ENCODE measurements around the gene METTL21A. TPM values are rescaled to one million over a fixed set of nuclear protein-coding genes. Genes with fewer than 3 reads are reported as not detected.

The METTL21A gene
- total RNA-seq, 5 donors from 2014 or later (not counting 1 experiment from before 2014, with no cell fraction given), result 14.3 to 23.1 (median 18.2) TPM

GRCh38 chr2:207629553-207629952 is 4.4 kb upstream of the METTL21A start:
- Mint-ChIP-seq H3K27ac (peak overlapping the region; percentile 36 to 63), H3K4me1 (peaks cover 6 to 11% (median 8%) of the 10 kb centered on the region in 3 donors), H3K9me3 (no peaks in the 10 kb centered on the region), H3K27me3 (no peaks in the 10 kb centered on the region), H3K36me3 (no peaks in the 10 kb centered on the region), H3K4me3 (no peak overlapping the region)
- Histone ChIP-seq H3K4me3 (ENCODE audit: control insufficient read depth in 1 of 2, extremely low read depth in 1 of 2, low read length in 1 of 2) (no peak overlapping the region), H3K36me3 (ENCODE audit: control insufficient read depth in 2 of 2, extremely low read depth in 1 of 2, insufficient read depth in 1 of 2, low read length in 1 of 2) (no peaks in the 10 kb centered on the region), H3K4me1 (ENCODE audit: control insufficient read depth in 1 of 2, extremely low read depth in 1 of 2, insufficient read depth in 2 of 2, low read length in 2 of 2) (peaks cover 0 to 14% of the 10 kb centered on the region in 2 experiments), H3K27me3 (replicated peaks in 1 of 2; ENCODE audit: control insufficient read depth in 2 of 2, extremely low read depth in 1 of 2, insufficient read depth in 2 of 2, low read length in 1 of 2) (no peaks in the 10 kb centered on the region), H3K27ac (ENCODE audit: low read length) (no peak overlapping the region), H3K9me3 (no peaks in the 10 kb centered on the region)
- ATAC-seq (replicated peaks in 1 of 4) (no peak), DNase-seq (no peak)
- POLR2A ChIA-PET, result no interaction called here
- WGBS (ENCODE audit: insufficient coverage), result 83% methylated on average over 1 of the region's 1 CpG
- CTCF ChIA-PET, result interaction anchor here in 1 of 2 donors (0.7 to 1.1 kb wide), 2 partner anchors 82 to 98 kb away, joined by 3 to 4 read pairs; partner anchors contain the start of gene CCNYL1

GRCh38 chr2:207624185-207625013 is 795 bp downstream of the METTL21A start:
- Histone ChIP-seq H3K27me3 (replicated peaks in 1 of 2; ENCODE audit: control insufficient read depth in 2 of 2, extremely low read depth in 1 of 2, insufficient read depth in 2 of 2, low read length in 1 of 2) (no peaks in the 10 kb centered on the region), H3K9me3 (no peaks in the 10 kb centered on the region), H3K27ac (ENCODE audit: low read length) (peak overlapping the region; percentile 99), H3K4me3 (ENCODE audit: control insufficient read depth in 1 of 2, extremely low read depth in 1 of 2, low read length in 1 of 2) (peak overlapping the region; percentile 99), H3K36me3 (ENCODE audit: control insufficient read depth in 2 of 2, extremely low read depth in 1 of 2, insufficient read depth in 1 of 2, low read length in 1 of 2) (peaks cover 5 to 18% of the 10 kb centered on the region in 2 donors), H3K4me1 (ENCODE audit: control insufficient read depth in 1 of 2, extremely low read depth in 1 of 2, insufficient read depth in 2 of 2, low read length in 2 of 2) (peaks cover 11 to 35% of the 10 kb centered on the region in 2 experiments)
- ChIA-PET POLR2A (interaction anchor here (0.5 to 1.6 kb wide), 10 partner anchors 9 to 859 kb away, joined by 3 to 25 read pairs (median 5); partner anchors contain the start of genes CCNYL1 (in 1 of the 2), CREB1 (in 1 of the 2) and FASTKD2 (in 1 of the 2)), CTCF (interaction anchor here in 1 of 2 donors (0.7 to 2.4 kb wide), 7 partner anchors 9 to 416 kb away, joined by 3 to 23 read pairs (median 5); partner anchors contain the start of genes CCNYL1, CREB1 and PLEKHM3)
- Mint-ChIP-seq H3K27ac (peak overlapping the region; percentile 88 to 90), H3K9me3 (no peaks in the 10 kb centered on the region), H3K27me3 (no peaks in the 10 kb centered on the region), H3K4me1 (peaks cover 43 to 51% (median 47%) of the 10 kb centered on the region in 3 donors), H3K36me3 (peaks cover 14% of the 10 kb centered on the region), H3K4me3 (peak overlapping the region; percentile 86 to 92 (median 90))
- WGBS (ENCODE audit: insufficient coverage), result 3% methylated on average over 23 of the region's 47 CpGs
- ATAC-seq (replicated peaks in 1 of 4) (peak; percentile 42 to 51 (median 49)), DNase-seq (peak in 34 of 35 experiments; percentile 25 to 76 (median 58))

- Histone ChIP-seq H3K4me3 (ENCODE audit: control insufficient read depth in 1 of 2, extremely low read depth in 1 of 2, low read length in 1 of 2) (no peak overlapping the region), H3K27me3 (replicated peaks in 1 of 2; ENCODE audit: control insufficient read depth in 2 of 2, extremely low read depth in 1 of 2, insufficient read depth in 2 of 2, low read length in 1 of 2) (no peaks in the 10 kb centered on the region), H3K9me3 (no peaks in the 10 kb centered on the region), H3K36me3 (ENCODE audit: control insufficient read depth in 2 of 2, extremely low read depth in 1 of 2, insufficient read depth in 1 of 2, low read length in 1 of 2) (peaks cover 8 to 37% of the 10 kb centered on the region in 2 donors), H3K4me1 (ENCODE audit: control insufficient read depth in 1 of 2, extremely low read depth in 1 of 2, insufficient read depth in 2 of 2, low read length in 2 of 2) (peaks cover 15 to 28% of the 10 kb centered on the region in 2 experiments), H3K27ac (ENCODE audit: low read length) (peak overlapping the region; percentile 11)
- DNase-seq (no peak), ATAC-seq (replicated peaks in 1 of 4) (no peak)
- peak overlapping the region in 1 of 3 donors; percentile 17 for H3K4me3 Mint-ChIP-seq
- peaks cover 44 to 54% (median 45%) of the 10 kb centered on the region in 3 donors for H3K4me1 Mint-ChIP-seq
- WGBS (ENCODE audit: insufficient coverage), result 85% methylated on average over 5 of the region's 10 CpGs
- H3K9me3 Mint-ChIP-seq, result no peaks in the 10 kb centered on the region
- H3K36me3 Mint-ChIP-seq, result peaks cover 32% of the 10 kb centered on the region
- peak overlapping the region in 1 of 2 donors; percentile 44 for H3K27ac Mint-ChIP-seq
- H3K27me3 Mint-ChIP-seq, result no peaks in the 10 kb centered on the region
- ChIA-PET POLR2A (interaction anchor here (0.6 kb wide), 4 partner anchors 49 to 1473 kb away, joined by 3 to 5 read pairs (median 4); no protein-coding TSS in a partner anchor), CTCF (interaction anchor here (0.5 to 0.6 kb wide), 7 partner anchors 8 to 633 kb away, joined by 3 to 6 read pairs (median 5); partner anchors contain the start of gene CCNYL1 (in 1 of the 2))
These were observed 3.6 kb downstream of the METTL21A start for GRCh38 chr2:207621501-207622039.

- Histone ChIP-seq H3K4me1 (ENCODE audit: control insufficient read depth in 1 of 2, extremely low read depth in 1 of 2, insufficient read depth in 2 of 2, low read length in 2 of 2) (peaks cover 15 to 20% of the 10 kb centered on the region in 2 experiments), H3K4me3 (ENCODE audit: control insufficient read depth in 1 of 2, extremely low read depth in 1 of 2, low read length in 1 of 2) (no peak overlapping the region), H3K27ac (ENCODE audit: low read length) (peak overlapping the region; percentile 42), H3K27me3 (replicated peaks in 1 of 2; ENCODE audit: control insufficient read depth in 2 of 2, extremely low read depth in 1 of 2, insufficient read depth in 2 of 2, low read length in 1 of 2) (no peaks in the 10 kb centered on the region), H3K36me3 (ENCODE audit: control insufficient read depth in 2 of 2, extremely low read depth in 1 of 2, insufficient read depth in 1 of 2, low read length in 1 of 2) (peaks cover 8 to 47% of the 10 kb centered on the region in 2 donors), H3K9me3 (no peaks in the 10 kb centered on the region)
- Mint-ChIP-seq H3K4me3 (peak overlapping the region in 1 of 3 donors; percentile 41), H3K36me3 (peaks cover 34% of the 10 kb centered on the region), H3K4me1 (peaks cover 44 to 54% (median 45%) of the 10 kb centered on the region in 3 donors), H3K27ac (peak overlapping the region; percentile 54 to 83), H3K9me3 (no peaks in the 10 kb centered on the region), H3K27me3 (no peaks in the 10 kb centered on the region)
- DNase-seq (peak in 1 of 35 experiments; percentile 15), ATAC-seq (replicated peaks in 1 of 4) (peak; percentile 21 to 31 (median 29))
- ChIA-PET CTCF (interaction anchor here in 1 of 2 donors (0.6 kb wide), 1 partner anchor 99 kb away, joined by 6 read pairs; no protein-coding TSS in a partner anchor), POLR2A (interaction anchor here in 1 of 2 donors (0.6 kb wide), 1 partner anchor 90 kb away, joined by 7 read pairs; no protein-coding TSS in a partner anchor)
- no CpG with 5 or more reads among the region's 4 CpGs for WGBS (ENCODE audit: insufficient coverage)
These were observed 5.4 kb downstream of the METTL21A start for GRCh38 chr2:207619764-207620203.

GRCh38 chr2:207617011-207617671 is 8.1 kb downstream of the METTL21A start:
- peaks cover 44% of the 10 kb centered on the region for H3K36me3 Mint-ChIP-seq
- no peaks in the 10 kb centered on the region for H3K9me3 Mint-ChIP-seq
- Histone ChIP-seq H3K27ac (ENCODE audit: low read length) (no peak overlapping the region), H3K9me3 (no peaks in the 10 kb centered on the region), H3K4me1 (ENCODE audit: control insufficient read depth in 1 of 2, extremely low read depth in 1 of 2, insufficient read depth in 2 of 2, low read length in 2 of 2) (peaks cover 9 to 15% of the 10 kb centered on the region in 2 experiments), H3K27me3 (replicated peaks in 1 of 2; ENCODE audit: control insufficient read depth in 2 of 2, extremely low read depth in 1 of 2, insufficient read depth in 2 of 2, low read length in 1 of 2) (no peaks in the 10 kb centered on the region), H3K36me3 (ENCODE audit: control insufficient read depth in 2 of 2, extremely low read depth in 1 of 2, insufficient read depth in 1 of 2, low read length in 1 of 2) (peaks cover 8 to 46% of the 10 kb centered on the region in 2 donors), H3K4me3 (ENCODE audit: control insufficient read depth in 1 of 2, extremely low read depth in 1 of 2, low read length in 1 of 2) (no peak overlapping the region)
- DNase-seq (no peak), ATAC-seq (replicated peaks in 1 of 4) (no peak)
- no peak overlapping the region for H3K4me3 Mint-ChIP-seq
- CTCF ChIA-PET, result interaction anchor here in 1 of 2 donors (0.5 kb wide), 1 partner anchor 456 kb away, joined by 8 read pairs; no protein-coding TSS in a partner anchor
- peaks cover 27 to 34% (median 27%) of the 10 kb centered on the region in 3 donors for H3K4me1 Mint-ChIP-seq
- POLR2A ChIA-PET, result interaction anchor here in 1 of 2 donors (0.6 kb wide), 1 partner anchor 283 kb away, joined by 4 read pairs; no protein-coding TSS in a partner anchor
- 100% methylated on average over 4 of the region's 6 CpGs for WGBS (ENCODE audit: insufficient coverage)
- H3K27ac Mint-ChIP-seq, result peak overlapping the region in 1 of 2 donors; percentile 24
- no peaks in the 10 kb centered on the region for H3K27me3 Mint-ChIP-seq

Measured in T-cell (primary cell).